Erythroblast (primary cell): Measurements from ENCODE around the gene GPBP1L1.
"Not testable (repeated sequence)": the region's sequence is repeated elsewhere in the genome, so short reads cannot be mapped to it uniquely, and the experiment has no call there.

Experiments used
- DNase-seq, 2 experiments: peaks; one replicate each; lab custom pipeline; 2025; lab: John Stamatoyannopoulos, UW
- GATA1 ChIP-seq: IDR thresholded peaks from 2 replicates; pipeline ENCODE4 v1.6.1; 2011; ENCODE audit warnings: low read depth, mild to moderate bottlenecking, control low read depth, low read length, moderate library complexity
- POLR2A ChIP-seq: IDR thresholded peaks from 2 replicates; pipeline ENCODE4 v1.6.1; 2011; ENCODE audit warnings: mild to moderate bottlenecking, low read length

GPBP1L1 gene

DNA sequence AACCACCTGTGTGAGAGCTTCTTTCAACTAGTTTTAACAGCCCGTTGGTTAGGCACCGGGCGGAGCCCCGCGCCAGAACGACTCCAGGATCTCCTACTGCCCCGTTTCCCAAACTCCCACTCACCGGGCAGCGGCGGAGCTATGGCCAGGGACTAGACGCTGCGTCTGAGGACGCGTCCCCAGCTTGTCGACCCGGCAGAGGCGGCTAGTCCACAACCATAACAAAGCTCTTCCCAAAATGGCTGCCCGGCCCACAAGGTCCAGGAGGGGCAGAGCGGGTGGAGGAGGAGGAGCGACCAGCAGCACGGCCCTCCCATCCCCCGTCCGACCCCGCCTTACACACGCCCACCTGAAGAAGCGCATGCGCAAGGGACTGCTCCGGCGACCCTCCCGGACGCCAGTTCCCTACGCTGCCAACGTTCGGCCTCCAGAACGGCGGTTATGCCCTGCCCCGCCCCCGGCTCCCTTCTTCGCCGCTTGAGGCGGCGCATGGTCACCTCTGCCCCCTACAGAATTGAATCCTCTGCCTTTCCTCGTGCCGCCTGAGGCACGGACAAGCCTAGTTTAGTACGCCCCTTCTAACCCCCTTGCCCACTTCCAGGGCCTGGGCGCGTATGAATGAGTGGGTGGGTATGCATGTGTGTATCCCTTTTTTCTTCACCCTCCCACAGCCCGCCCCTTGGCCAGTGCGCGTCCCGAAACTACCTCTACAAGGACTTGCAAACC lies at the start of gene GPBP1L1:
Gene GPBP1L1 (minus strand): TSS at position 246 of the 726 bp plus-strand sequence. CDS start 27,446 bp downstream, outside the sequence.
- TF ChIP-seq POLR2A (peak; percentile 82), GATA1 (no peak)
- peak; percentile 98 to 99 for DNase-seq

DNA sequence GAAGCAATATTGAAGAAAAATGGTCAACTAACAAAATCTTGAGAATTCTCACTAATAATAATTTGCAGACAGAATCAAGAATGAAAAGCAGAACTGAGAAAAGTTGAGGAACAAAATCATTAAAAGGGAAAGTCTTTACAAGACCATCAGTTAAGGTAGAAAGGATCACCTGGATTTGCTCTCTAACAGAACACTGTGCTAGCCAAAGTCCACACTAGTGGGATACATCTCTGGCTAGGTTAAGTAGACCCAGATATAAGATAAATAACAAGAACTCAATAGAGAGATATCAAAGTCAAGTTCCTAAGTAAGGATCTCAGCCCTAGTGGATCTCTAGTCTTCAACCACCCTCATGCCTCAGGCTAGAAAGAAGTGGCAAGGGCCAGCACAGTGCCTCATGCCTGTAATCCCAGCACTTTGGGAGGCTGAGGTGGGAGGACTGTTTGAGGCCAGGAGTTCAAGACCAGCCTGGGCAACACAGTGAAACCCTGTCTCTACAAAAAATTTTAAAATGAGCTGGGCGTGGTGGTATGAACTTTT lies 44.5 kb upstream of the GPBP1L1 start:
- TF ChIP-seq GATA1 (no peak), POLR2A (no peak)
- no peak for DNase-seq

- no peak for TF ChIP-seq GATA1
- no peak for TF ChIP-seq POLR2A
Observed at GRCh38 chr1:45730075-45730779, 43.9 kb upstream of the GPBP1L1 start.

DNA sequence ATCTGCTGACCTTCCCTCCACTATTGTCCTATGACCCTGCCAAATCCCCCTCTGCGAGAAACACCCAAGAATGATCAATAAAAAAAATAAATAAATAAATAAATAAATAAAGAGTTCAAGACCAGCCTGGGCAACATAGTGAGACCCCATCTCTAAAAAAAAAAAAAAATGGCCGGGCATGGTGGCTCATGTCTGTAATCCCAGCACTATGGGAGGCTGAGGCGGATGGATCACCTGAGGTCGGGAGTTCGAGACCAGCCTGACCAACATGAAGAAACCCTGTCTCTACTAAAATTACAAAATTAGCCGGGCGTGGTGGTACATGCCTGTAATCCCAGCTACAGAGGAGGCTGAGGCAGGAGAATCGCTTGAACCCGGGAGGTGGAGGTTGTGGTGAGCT lies 39.7 kb upstream of the GPBP1L1 start:
- not testable (repeated sequence) for DNase-seq

More at GRCh38 chr1:45730075-45730779, 43.9 kb upstream of the GPBP1L1 start:
- DNase-seq = no peak

DNA sequence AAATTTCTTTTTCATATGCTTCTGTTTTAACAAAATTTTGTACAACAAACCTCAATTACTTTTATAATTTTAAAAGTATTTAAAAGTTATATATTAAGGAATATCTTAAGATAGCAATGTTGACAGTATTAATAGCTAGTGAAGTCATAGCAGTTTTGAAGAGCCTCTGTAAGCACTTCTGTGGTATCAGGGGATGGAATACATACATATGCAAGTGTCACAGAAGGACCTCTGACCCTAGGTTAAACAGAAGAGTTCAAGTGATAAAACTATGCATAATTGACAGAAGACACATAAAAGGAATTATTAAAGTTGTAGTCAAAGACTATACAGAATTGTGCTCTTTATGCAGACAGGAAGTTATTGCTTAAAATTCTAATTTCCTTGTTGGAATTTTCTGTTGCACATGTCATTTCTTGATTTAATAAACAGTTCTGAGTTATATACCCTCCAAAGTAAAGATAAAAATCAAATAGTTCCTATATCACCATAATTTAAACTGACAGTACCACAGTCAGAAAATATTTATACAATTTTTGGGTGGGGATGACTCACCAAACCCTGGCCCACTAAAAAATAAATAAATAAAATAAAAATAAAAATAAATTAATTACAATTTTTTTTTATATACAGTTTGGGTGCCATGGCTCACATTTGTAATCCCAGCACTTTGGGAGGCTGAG lies 37.1 kb upstream of the GPBP1L1 start:
- peak in 1 of 2 experiments; percentile 47 for DNase-seq
- TF ChIP-seq POLR2A = no peak
- TF ChIP-seq GATA1 = no peak

GRCh38 chr1:45722809-45723208 lies 36.5 kb upstream of the GPBP1L1 start:
- peak; percentile 25 to 73 for DNase-seq
- no peak for TF ChIP-seq POLR2A
- TF ChIP-seq GATA1 = no peak

DNA sequence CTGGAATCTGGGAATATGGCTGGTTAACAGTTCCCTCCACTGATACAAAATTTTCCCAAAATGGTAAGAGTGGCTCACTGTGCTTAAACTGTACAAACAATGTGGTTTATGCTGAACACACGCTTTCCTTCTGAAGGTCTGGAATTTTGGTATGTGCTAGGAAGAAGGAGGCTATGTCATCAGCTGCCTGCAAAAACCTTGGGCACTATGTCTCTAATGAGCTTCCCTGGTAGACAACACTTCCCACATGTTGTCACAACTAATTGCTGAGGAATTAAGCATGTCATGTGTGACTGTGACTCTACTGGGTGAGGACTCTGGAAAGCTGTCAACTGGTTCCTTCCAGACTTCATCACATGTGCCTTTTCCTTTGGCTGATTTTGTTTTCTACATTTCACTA lies 34.9 kb upstream of the GPBP1L1 start:
- no peak for DNase-seq
- TF ChIP-seq GATA1 = no peak
- TF ChIP-seq POLR2A = no peak

- no peak for TF ChIP-seq GATA1
- TF ChIP-seq POLR2A = no peak
- DNase-seq = no peak
Observed at GRCh38 chr1:45718289-45718688, 32.0 kb upstream of the GPBP1L1 start.

DNA sequence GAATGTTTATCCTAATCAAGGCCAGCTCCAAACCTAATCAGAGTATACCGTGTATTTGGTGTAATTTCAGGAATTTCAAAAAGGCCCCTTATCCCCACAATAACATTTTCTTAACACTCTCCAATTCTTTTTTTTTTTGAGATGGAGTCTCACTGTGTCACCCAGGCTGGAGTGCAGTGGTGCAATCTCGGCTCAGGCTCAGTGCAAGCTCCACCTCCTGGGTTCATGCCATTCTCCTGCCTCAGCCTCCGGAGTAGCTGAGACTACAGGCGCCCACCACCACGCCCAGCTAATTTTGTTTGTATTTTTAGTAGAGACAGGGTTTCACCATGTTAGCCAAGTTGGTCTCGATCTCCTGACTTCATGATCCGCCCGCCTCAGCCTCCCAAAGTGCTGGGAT lies 31.1 kb upstream of the GPBP1L1 start:
- not testable (repeated sequence) for DNase-seq

- TF ChIP-seq POLR2A = no peak
- TF ChIP-seq GATA1 = no peak
- no peak for DNase-seq
Observed at GRCh38 chr1:45716700-45717099, 30.4 kb upstream of the GPBP1L1 start.

DNA sequence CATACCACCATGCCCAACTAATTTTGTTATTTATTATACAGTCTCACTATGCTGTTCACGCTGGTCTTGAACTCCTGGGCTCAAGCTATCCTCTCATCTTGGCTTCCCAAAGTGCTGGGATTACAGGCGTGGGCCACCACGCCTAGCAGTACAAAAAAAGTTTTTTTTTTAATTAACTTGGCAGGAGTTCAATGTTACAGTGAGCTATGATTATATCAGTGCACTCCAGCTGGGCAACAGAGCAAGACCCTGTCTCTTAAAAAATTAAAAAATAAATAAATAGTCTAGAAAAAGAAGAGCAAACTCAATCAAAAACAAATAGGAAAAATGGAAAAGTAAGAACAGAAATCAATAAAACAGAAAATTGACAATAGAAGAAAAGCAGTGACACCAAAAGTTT lies 27.4 kb upstream of the GPBP1L1 start:
- DNase-seq = no peak
- TF ChIP-seq GATA1 = no peak
- no peak for TF ChIP-seq POLR2A

GRCh38 chr1:45704637-45705036 lies 18.3 kb upstream of the GPBP1L1 start:
- TF ChIP-seq POLR2A (no peak), GATA1 (no peak)
- DNase-seq = no peak

GRCh38 chr1:45694823-45695222 lies 8.5 kb upstream of the GPBP1L1 start:
- DNase-seq = no peak
- TF ChIP-seq POLR2A = peak; percentile 35
- no peak for TF ChIP-seq GATA1

- not testable (repeated sequence) for DNase-seq
Observed at GRCh38 chr1:45693811-45694210, 7.5 kb upstream of the GPBP1L1 start.
